ENCODE data around the gene COL28A1.

- TF ChIP-seq CTCF (conservative IDR thresholded peaks at IDR 0.05) = no peak
- TF ChIP-seq EZH2 (IDR thresholded peaks at IDR 0.05; ENCODE audit: low read depth) = no peak
These were observed 46.9 kb upstream of the COL28A1 start for GRCh38 chr7:7582596-7582995.
